Tongue (tissue), 2 donors: ENCODE results near the gene SERPINE1. TPM values are rescaled to one million over a fixed set of nuclear protein-coding genes. Genes with fewer than 3 reads are reported as not detected.

Source experiments
- DNase-seq: peaks from one replicate; pipeline ENCODE4 v3.0.0-alpha.2; 2015
- total RNA-seq: library from RNA; depleted of rRNA; stranded (reverse); fragments of >200 nt; gene quantifications from one replicate; pipeline ENCODE4 v1.2.3, GENCODE V29; 2014

The SERPINE1 gene
- total RNA-seq, 1 donor from 2014 or later, result 5.4 TPM

- DNase-seq, result no peak
Measured at GRCh38 chr7:101156866-101157589, 30.1 kb downstream of the SERPINE1 start.

- DNase-seq, result no peak
Measured at GRCh38 chr7:101159696-101160674, 33.1 kb downstream of the SERPINE1 start.

GRCh38 chr7:101160910-101161309 lies 34.0 kb downstream of the SERPINE1 start:
- DNase-seq, result no peak

- no peak for DNase-seq
Measured at GRCh38 chr7:101161692-101162471, 35.0 kb downstream of the SERPINE1 start.

GRCh38 chr7:101162551-101163278 lies 35.8 kb downstream of the SERPINE1 start:
- DNase-seq, result peak; percentile 60

GRCh38 chr7:101163279-101164070 lies 36.6 kb downstream of the SERPINE1 start:
- DNase-seq, result no peak

GRCh38 chr7:101164071-101164840 lies 37.4 kb downstream of the SERPINE1 start:
- DNase-seq, result peak; percentile 70

- DNase-seq, result peak; percentile 96
Measured at GRCh38 chr7:101165075-101165957, 38.4 kb downstream of the SERPINE1 start, which contains the start of gene VGF. VGF (minus strand) TSS chr7:101165569; CDS start chr7:101164843, 726 bp downstream.

- no peak for DNase-seq
Measured at GRCh38 chr7:101165958-101166647, 39.2 kb downstream of the SERPINE1 start.

GRCh38 chr7:101166648-101166908 lies 39.7 kb downstream of the SERPINE1 start:
- no peak for DNase-seq

GRCh38 chr7:101166909-101167644 lies 40.2 kb downstream of the SERPINE1 start:
- DNase-seq, result no peak

GRCh38 chr7:101167645-101168411 lies 40.9 kb downstream of the SERPINE1 start:
- no peak for DNase-seq

GRCh38 chr7:101168412-101169049 lies 41.6 kb downstream of the SERPINE1 start:
- no peak for DNase-seq

- DNase-seq, result no peak
Measured at GRCh38 chr7:101169110-101169837, 42.4 kb downstream of the SERPINE1 start.

GRCh38 chr7:101169838-101170551 lies 43.1 kb downstream of the SERPINE1 start:
- DNase-seq, result peak; percentile 69
